GM12878 (cell line): ENCODE measurements around the gene INVS.

ENCODE experiments used
- ATF3 ChIP-seq: IDR thresholded peaks from 2 replicates; pipeline ENCODE4 v1.6.1; 2011; ENCODE audit warnings: low read depth, mild to moderate bottlenecking, low read length, moderate library complexity, borderline replicate concordance; ENCODE audit errors: extremely low read depth
- BHLHE40 ChIP-seq, 2 experiments: fragments of 450-650 bp in 1 of 2; IDR thresholded peaks; 2 replicates each; pipeline ENCODE4 v1.6.1; 2011 to 2017; ENCODE audit warnings: low read depth in 2 of 2, borderline replicate concordance in 1 of 2, improper control_type of control experiment in 1 of 2, low read length in 1 of 2, mild to moderate bottlenecking in 1 of 2
- CTCF ChIP-seq, 3 experiments: IDR thresholded peaks in 2 of 3; conservative IDR thresholded peaks in 1 of 3; 2 replicates each; pipeline ENCODE4 v1.5.1; 2011; ENCODE audit warnings: low read depth in 3 of 3, low read length in 3 of 3, mild to moderate bottlenecking in 3 of 3, control low read depth in 2 of 3, moderate library complexity in 2 of 3, inconsistent platforms in 1 of 3, mixed read lengths in 1 of 3; ENCODE audit not compliant: control insufficient read depth in 2 of 3, insufficient read depth in 1 of 3; ENCODE audit errors: extremely low read depth in 1 of 3
- EGR1 ChIP-seq, 2 experiments: IDR thresholded peaks; 1 replicate in 1 of 2; 2 replicates in 1 of 2; pipeline ENCODE4 v1.6.1; 2011 to 2012; ENCODE audit warnings: low read depth in 2 of 2, low read length in 2 of 2, borderline replicate concordance in 1 of 2, mild to moderate bottlenecking in 1 of 2, moderate library complexity in 1 of 2
- ESRRA ChIP-seq: IDR thresholded peaks from 2 replicates; pipeline ENCODE4 v1.6.1; 2012; ENCODE audit warnings: mild to moderate bottlenecking, low read length, improper control_type of control experiment
- MTA2 ChIP-seq: fragments of 450-650 bp; IDR thresholded peaks from 2 replicates; pipeline ENCODE4 v1.6.1; 2016; ENCODE audit warnings: low read depth, mild to moderate bottlenecking, moderate library complexity
- PBX3 ChIP-seq: IDR thresholded peaks from 2 replicates; pipeline ENCODE4 v1.6.1; 2011; ENCODE audit warnings: mild to moderate bottlenecking, low read depth, low read length, moderate library complexity; ENCODE audit not compliant: insufficient replicate concordance
- POLR2AphosphoS5 ChIP-seq: IDR thresholded peaks from 2 replicates; pipeline ENCODE4 v1.6.1; 2011; ENCODE audit warnings: mild to moderate bottlenecking, low read length, inconsistent platforms
- REST ChIP-seq: IDR thresholded peaks from 2 replicates; pipeline ENCODE4 v1.6.1; 2012; ENCODE audit warnings: mild to moderate bottlenecking, low read depth, low read length
- SMC3 ChIP-seq: IDR thresholded peaks from 2 replicates; pipeline ENCODE4 v1.6.1; 2011; ENCODE audit warnings: low read length, improper control_type of control experiment, borderline replicate concordance
- USF2 ChIP-seq: IDR thresholded peaks from 2 replicates; pipeline ENCODE4 v1.6.1; 2011; ENCODE audit warnings: low read depth, low read length, improper control_type of control experiment, borderline replicate concordance

- no peak for TF ChIP-seq PBX3
- TF ChIP-seq MTA2: no peak
- TF ChIP-seq CTCF (IDR thresholded peaks at IDR 0.05 in 2 of 3, conservative IDR thresholded peaks at IDR 0.05 in 1 of 3; ENCODE audit: control insufficient read depth in 2 of 3, extremely low read depth in 1 of 3, insufficient read depth in 1 of 3, low read depth in 3 of 3, low read length in 3 of 3): no peak
- no peak for TF ChIP-seq ATF3
- no peak for TF ChIP-seq POLR2AphosphoS5
- TF ChIP-seq BHLHE40 (IDR thresholded peaks at IDR 0.05; ENCODE audit: borderline replicate concordance in 1 of 2, low read depth in 2 of 2, low read length in 1 of 2): no peak
- no peak for TF ChIP-seq SMC3
- TF ChIP-seq USF2: no peak
- no peak for TF ChIP-seq REST
- no peak for TF ChIP-seq EGR1 (IDR thresholded peaks at IDR 0.05; ENCODE audit: borderline replicate concordance in 1 of 2, low read depth in 2 of 2, low read length in 2 of 2)
- TF ChIP-seq ESRRA: no peak
These were observed 97.2 kb downstream of the INVS start for GRCh38 chr9:100196215-100196614.
